ENCODE measurements around the gene GLT8D2.
"Not testable (repeated sequence)": the region's sequence is repeated elsewhere in the genome, so short reads cannot be mapped to it uniquely, and the experiment has no call there.

GLT8D2 gene

DNA sequence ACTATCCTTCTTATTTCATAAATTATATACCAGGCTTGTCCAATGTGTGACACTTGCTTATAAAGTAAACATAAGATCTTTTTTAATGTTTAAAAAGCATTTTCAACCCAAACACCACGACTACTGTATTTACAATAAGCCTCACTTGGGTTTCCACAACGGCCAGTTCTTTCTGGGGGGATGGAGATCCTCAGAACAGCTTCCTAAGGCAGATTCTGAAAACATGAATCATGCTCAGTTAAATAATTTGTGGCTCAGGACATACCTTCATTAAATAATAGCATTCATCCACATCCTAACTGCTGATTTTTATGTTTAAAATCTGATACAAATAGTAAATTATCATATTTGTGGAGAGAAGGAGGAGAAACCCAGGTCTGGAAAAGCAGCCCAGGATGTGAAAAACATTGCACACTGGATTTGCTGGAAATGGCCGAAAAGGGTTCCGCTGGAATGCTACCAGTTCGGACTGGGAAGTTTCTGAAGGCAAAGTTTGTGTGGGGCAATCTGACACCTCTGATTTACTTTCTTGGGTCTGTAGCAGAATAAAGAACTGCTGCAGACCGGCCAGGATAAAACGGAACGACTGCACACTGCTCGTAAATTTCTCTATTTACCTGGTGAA lies 597 bp downstream of the GLT8D2 start:
- DNase-seq, result no peak

DNA sequence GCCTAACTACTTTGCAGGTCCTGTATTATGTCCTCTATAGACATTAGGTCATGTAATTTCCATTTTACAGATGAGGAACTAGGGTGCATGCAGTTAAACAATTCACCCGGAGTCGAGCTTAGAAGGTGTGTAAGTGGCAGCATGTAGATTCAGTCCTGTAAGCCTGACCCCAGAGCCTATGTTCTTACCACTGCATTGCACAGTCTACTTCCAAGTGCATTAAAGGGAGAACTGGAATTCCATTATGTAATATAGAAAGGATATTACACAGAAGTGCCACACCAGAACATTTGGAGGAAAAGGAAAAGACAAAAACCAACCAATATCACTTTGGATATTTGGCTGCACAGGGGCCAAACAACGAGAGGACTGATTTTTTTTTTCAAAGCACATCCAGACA lies 1.2 kb downstream of the GLT8D2 start:
- no peak for DNase-seq

DNA sequence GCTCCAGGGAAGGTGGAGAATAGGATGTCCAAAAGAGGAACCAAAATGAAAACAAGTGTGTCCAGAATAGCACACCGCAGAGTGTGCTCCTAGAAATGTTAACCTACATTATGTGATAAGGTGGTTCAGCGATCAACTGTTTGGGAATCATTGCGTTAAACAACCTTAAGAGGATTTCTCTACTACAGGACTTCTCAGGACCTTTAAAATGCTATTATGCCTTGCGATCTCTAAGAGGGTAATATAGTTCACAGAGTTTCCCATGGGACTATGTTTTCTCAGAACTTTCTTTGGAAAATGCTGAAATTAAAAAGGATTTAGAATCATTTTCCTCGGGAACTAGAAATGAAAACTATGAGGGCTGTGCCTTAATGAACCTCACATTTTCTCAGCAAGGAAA lies 1.8 kb downstream of the GLT8D2 start:
- DNase-seq, result no peak

DNA sequence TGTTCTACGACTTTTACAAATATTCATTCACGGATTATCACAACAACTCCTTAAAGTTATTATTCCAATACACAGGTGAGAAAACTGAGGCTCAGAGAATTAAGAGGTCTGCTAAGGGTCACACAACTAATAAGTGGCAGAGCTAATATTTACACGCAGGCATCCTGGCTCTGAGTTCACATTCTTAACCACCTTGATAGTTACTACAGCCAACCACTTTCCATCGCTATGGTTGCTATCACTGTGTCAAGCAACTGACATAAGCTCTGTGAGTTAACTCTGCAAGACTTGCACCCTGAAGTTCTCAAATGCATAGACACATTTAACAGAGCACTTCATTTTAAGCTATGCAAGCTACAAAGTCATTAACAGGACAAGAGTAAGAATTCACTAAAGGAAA lies 3.7 kb downstream of the GLT8D2 start:
- DNase-seq, result no peak

DNA sequence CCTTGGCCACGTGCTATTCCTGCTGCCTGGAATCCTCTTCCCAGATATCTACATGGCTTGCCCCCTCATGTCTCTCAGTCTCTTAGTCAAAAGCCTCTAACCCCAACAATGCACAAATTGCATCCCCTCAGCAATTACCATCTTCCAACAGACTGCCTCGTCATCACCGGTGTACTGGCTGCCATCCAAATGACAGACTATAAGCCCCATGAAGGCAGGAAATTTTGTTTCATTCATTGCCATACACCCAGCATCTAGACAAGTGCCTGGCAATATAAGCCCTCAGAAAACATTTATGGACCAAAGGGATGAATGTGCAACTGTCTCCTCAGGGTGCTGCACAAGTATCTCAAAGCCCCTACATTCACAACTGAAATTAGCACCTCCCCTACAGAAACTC lies 5.8 kb downstream of the GLT8D2 start:
- DNase-seq, result no peak

DNA sequence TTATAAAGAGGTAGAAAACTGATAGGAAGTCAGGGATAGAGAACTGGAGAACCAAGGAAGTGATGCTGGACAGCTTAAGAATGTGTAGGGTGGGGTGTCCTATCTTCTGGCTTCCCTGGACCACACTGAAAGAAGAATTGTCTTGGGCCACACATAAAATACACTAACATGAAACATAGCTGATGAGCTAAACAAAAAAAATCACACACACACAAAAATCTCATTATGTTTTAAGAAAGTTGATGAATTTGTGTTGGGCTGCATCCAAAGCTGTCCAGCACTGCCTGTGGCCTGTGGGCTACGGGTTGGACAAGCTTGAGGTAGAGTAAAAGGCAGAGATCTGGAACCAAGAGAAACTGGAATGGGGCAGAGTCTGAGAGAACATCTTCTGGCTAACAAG lies 7.4 kb downstream of the GLT8D2 start:
- no peak for DNase-seq

DNA sequence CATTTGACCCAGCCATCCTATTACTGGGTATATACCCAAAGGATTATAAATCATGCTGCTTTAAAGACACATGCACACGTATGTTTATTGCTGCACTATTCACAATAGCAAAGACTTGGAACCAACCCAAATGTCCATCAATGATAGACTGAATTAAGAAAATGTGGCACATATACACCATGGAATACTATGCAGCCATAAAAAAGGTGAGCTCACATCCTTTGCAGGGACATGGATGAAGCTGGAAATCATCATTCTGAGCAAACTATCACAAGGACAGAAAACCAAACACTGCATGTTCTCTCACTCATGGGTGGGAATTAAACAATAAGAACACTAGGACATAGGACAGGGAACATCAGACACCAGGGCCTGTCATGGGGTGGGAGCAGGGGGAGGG lies 10.2 kb downstream of the GLT8D2 start:
- DNase-seq, result not testable (repeated sequence)

DNA sequence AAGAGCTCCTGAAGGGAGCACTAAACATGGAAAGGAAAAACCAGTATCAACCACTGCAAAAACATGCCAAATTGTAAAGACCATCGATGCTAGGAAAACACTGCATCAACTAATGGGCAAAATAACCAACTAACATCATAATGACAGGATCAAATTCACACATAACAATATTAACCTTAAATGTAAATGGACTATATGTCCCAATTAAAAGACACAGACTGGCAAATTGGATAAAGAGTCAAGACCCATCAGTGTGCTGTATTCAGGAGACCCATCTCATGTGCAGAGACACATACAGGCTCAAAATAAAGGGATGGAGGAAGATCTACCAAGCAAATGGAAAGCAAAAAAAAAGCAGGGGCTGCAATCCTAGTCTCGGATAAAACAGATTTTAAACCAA lies 13.8 kb downstream of the GLT8D2 start:
- DNase-seq, result not testable (repeated sequence)

DNA sequence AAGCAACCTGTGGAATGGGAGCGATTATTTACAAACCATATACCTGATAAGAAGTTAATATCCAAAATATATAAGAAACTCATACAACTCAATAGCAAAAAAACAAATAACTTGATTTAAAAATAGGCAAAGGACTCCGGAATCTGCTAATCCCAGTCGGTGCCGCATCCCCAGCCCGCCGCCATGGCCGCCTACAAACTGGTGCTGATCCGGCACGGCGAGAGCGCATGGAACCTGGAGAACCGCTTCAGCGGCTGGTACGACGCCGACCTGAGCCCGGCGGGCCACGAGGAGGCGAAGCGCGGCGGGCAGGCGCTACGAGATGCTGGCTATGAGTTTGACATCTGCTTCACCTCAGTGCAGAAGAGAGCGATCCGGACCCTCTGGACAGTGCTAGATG lies 19.4 kb downstream of the GLT8D2 start:
- DNase-seq, result not testable (repeated sequence)

DNA sequence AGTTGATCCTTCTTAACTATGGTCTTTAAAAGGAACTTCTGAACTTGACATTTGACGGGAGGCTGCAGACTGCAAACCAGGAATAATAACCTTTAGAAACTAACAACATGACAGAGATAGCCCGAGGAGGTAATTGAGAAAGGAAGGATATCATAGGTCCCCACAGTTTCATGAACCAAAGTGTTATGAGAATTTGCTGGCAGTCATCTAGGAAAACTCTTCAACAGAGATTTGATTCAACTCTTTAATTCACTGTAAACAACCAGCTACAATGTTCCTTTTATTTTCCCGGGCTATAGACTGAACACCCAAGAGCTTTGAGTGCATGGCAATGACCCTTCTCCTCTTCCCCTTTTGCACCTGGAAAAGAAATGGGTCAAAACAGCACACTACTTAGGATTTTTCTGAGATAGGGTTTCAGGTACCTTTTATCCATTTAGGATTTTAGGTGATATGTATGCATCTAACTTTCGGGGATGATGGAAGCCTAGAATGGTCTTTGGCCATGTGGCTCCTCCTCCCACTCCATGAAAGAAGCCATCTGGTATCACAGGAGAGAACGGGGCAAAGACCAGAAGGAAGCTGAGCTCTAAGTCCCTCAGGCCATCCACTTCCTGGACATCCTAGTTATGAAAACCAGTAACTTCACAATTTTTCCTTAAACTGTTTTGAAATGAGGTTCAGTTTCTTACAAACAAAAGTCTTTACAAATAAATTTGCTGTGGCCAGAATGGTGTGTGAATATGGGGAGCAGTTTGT lies 23.0 kb downstream of the GLT8D2 start:
- DNase-seq, result no peak

DNA sequence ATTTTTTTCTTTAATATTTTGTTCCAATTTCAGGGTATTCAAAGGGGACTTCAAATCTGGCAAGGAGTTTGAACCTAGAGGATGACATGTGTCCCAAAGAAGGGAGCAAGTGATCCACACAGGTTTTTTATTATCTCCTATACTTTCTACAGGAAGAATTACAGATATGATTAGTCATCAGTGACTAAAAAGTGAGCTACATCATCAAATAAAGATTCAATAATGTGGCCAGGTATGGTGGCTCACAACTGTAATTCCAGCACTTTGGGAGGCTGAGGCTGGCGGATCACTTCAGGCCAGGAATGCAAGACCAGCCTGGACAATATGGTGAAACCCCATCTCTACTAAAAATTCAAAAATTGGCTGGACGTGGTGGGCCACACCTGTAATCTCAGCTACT lies 24.2 kb downstream of the GLT8D2 start:
- DNase-seq, result no peak

DNA sequence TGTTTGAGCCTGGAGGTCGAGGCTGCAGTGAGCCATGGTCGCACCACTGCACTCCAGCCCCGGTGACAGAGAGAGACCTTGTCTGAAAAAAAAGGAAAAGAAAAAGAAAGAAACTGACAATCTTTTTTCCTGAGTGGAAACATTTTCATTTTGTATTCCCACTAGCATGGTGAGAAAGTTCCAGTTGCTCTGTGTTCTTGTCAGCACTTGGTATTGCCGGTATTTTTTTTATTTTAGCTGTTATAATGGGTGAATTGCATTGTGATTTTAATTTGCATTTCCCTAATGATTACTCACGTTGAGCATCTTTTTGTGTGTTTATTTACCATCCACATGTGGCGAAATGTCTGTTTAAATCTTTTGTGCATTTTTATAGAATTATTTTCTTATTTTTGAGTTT lies 25.6 kb downstream of the GLT8D2 start:
- no peak for DNase-seq

DNA sequence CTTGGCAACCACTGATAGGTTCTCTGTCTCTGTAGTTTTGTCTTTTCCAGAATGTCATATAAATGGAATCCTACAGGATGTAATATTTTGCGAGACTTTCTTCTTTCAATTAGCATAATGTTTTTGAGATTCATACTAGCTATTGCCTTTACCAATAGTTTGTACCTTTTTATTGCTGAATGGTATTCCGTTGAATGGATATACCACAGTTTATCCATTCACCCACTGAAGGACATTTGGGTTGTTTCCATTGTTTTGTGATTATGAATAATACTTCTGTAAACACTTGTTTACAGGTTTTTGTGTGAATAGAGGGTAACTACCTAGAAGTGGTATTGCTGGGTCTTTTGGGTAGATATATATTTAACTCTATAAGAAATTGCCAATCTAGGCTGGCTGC lies 26.3 kb downstream of the GLT8D2 start:
- DNase-seq, result no peak

DNA sequence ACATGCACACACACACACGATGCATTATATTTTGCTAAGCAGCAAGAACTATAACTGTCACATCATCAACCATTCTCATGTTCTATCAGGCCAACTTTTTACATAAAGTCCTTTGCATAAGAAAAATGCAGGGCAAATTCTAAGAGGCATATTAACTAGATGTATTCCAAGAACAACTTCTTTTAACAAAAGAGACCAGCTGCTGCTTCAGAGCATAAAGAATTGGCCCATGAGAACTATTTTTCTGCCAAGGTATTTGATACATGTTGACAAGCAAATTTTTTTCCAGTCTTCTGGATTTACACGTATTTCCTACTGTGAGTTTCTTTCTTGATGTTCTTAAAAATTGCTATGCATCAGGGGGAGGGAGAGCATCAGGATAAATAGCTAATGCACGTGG lies 27.2 kb downstream of the GLT8D2 start:
- DNase-seq, result no peak

DNA sequence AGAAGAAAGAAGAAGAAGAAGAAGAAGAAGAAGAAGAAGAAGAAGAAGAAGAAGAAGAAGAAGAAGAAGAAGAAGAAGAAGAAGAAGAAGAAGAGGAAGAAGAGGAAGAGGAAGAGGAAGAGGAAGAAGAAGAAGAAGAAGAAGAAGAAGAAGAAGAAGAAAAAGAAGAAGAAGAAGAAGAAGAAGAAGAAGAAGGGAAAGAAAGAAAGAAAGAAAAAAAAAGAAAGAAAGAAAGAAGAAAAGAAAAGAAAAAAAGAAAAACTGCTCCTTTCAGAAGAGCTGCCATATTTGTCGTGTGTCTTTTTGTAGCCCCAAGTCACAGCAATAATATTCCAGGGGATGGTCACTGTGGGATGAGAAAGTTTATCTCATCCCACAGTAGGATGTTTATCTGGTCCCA lies 28.1 kb downstream of the GLT8D2 start:
- DNase-seq, result not testable (repeated sequence)

DNA sequence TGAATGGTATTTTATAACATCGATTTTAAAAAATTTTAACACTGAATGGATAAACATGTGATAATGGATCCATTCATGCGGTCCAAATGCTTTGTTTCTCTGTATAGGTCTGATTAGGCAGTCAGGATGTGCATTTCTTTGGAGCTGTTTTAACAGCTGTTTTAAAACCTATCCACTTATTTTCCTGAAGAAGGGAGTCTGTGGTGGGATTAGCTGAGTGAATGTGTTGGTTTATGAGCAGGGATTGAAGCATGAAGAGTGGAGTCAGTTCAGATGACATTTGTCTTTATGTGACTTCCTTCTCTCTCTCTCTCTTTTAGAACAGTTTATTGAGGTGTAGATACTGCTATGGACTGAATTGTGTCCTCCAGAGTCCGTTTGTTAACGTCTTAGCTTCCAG lies 37.7 kb downstream of the GLT8D2 start:
- no peak for DNase-seq

DNA sequence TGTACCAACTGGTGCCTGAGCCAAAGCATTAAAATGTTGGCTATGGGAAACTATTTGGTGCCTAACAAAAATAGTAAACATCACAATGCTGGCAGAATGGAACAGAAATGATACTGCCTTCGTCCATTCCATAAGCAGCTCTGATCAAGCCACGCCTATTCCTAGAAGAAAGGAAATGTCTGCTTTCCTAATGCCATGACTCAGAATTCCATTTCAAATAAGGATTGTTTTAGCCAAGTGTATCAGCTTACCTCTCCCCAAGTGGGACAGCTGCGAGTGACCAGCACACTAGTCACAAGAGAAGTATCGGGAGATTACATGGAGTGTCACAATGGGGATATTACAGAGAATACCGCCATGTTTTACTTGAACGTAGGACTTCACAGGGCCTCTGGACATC lies 38.7 kb downstream of the GLT8D2 start:
- DNase-seq, result no peak

DNA sequence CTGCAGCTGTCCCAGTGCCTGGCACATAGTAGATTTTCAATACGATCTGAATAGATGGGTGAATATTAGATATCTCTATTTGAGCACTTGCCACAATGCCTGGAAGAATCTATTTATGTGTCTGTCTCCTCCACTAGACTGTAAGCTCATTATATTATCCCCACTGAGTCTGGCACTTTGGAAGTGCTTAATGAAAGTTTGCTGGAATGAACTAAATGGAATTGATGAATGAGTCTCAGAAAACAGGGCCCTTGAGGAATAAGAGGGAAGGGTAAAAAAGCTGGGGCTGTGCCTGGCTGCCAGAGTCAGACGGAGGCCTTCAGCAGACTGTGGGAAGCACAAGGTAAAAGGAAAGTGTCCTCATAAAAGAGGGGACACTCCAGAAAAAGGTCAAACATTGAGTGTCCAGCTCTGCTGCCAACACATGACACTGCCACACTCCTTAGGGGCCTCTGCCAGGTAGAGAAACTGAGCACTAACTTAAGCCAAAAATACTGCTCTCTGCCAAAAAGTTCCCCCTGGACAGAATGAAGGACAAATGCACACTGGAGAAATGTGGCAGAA lies 39.3 kb downstream of the GLT8D2 start:
- no peak for DNase-seq

DNA sequence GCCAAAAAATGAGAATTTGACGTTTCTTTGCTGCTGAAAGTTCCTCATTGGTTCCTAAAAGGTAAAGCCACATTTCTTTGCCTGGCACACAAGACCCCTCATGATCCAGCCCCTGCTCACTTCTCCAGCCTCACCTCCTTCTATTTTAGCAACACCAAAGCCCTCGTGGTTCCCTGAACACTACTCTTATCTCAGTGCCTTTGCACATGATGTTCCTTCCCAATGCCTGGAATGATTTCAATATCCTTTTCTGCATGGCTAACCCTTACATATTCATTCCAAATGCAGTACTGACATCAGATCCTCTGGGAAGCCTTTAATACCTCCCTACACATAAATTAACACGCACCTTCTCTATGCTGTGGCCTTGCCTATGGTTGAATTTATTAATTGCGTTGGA lies 39.9 kb downstream of the GLT8D2 start:
- DNase-seq, result no peak

DNA sequence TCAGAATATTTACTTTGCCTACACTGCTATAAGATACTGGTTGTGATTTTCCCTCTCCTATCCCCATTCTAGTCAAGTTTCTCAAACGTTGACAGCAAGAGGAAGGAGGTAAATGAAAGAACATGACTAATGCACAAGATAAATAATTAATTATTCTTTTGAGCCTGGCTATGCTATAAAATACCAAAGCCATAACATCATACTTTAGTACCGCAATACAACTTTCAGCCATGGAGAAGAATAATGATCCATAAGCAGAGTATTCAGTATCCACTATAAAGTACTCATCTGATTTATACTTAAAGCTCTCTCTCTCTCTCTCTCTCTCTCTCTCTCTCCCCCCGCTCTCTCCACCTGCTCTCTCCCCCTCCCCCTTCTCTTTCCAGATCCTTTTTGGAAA lies 43.1 kb downstream of the GLT8D2 start:
- DNase-seq, result no peak

DNA sequence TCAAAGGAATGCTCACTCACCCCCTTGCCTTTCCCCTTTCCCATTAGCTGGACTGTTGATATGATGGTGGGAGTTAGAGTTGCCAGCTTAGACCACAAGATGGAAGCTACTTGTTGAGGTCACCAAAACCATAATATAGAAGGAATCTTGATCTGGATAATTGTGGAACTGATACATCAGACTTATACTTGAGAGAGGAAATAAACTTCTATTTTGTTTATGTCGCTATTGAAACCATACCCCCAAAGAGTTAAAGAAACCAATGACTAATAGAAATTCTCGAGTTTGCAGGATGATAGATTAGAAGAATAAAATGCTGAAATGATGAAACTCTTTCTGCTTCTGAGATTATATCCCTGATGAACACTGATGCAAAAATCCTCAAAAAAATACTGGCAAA lies 46.4 kb downstream of the GLT8D2 start:
- no peak for DNase-seq

DNA sequence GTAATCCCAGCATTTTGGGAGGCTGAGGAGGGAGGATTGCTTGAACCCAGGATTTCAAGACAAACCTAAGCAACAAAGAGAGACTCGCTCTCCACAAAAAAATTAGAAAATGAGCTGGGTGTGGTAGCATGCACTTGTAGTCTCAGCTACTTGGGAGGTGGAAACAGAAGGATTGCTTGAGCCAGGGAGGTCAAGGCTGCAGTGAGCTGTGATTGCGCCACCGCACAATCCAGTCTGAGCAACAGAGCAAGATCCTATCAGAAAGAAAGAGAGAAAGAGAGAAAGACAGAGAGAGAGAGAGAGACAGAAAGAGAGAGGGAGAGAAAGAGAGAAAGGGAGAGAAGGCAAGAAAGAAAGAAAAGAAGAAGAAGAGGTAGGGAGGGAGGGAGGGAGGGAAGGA lies 47.3 kb downstream of the GLT8D2 start:
- DNase-seq, result no peak

DNA sequence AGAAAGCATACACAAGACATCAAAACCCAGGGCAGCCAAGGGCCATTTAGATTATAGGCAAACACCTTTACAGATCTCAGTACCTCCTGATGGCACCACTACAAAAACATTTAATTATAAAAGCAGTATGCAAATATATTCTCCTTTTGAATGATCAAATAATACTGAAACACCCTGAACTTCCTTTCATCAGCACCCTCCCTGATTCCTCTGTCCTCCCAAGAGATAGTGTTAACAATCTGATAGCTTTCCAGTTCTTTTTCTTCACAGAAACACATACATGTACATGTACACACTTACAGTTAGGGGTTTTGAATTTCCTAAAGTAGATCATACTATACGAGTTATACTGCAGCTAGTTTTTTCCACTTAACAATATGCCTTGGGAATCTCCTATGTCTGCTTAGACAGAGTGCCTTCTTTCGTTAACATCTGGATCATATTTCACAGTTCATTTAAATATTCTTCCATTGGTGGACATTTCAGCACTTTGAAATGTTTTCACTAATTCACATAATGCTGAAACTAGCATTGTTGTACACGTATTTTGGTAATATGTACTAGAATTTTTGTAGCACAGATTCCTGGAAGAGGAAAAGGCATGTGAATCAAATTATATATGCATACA lies 49.1 kb downstream of the GLT8D2 start:
- DNase-seq, result no peak

DNA sequence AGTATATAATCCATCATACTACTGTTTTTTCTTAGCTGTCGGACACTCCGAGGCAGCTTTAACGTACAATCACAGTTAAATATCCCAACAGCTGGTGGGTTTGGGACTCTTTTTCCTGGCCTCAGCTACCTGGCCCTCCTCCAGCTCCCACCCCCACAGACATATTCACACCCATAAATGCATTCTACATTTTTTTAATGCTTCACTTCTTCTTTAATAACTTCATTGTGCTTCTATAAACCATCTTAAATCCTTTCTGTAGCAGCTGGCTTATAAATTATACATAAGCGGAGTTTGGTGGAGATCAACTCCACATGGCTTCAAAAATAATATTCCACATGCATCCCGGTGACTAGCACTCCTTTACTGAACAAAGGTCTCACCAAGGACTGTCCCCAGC lies 51.0 kb downstream of the GLT8D2 start:
- no peak for DNase-seq

All from NCI-H1105 (cell line).